Kidney (tissue), 14 donors: ENCODE results near the gene HSP90AB1. TPM values are rescaled to one million over a fixed set of nuclear protein-coding genes. Genes with fewer than 3 reads are reported as not detected.

Experiments used
- DNase-seq, 5 donors: peaks; one replicate each; pipeline ENCODE4 v3.0.0-alpha.2; 2013 to 2020
- FAIRE-seq: peaks from 2 replicates; lab custom pipeline; 2012; peaks lifted over from hg19 to GRCh38; lab: Jason Lieb, UNC
- H3K27ac ChIP-seq, 2 donors: one replicate each; pipeline ENCODE4 v1.7.0; 2013; ENCODE audit warnings: low read depth in 2 of 2, low read length in 2 of 2, inconsistent platforms in 1 of 2
- H3K27me3 ChIP-seq: one replicate; pipeline ENCODE4 v1.7.1; 2013; ENCODE audit warnings: low read length, inconsistent platforms; ENCODE audit not compliant: control insufficient read depth, insufficient read depth
- H3K36me3 ChIP-seq, 3 donors: one replicate each; pipeline versions ENCODE4 v1.7.0 to v1.7.1; 2013; ENCODE audit warnings: low read length in 3 of 3, control low read depth in 1 of 3, inconsistent platforms in 1 of 3; ENCODE audit not compliant: insufficient read depth in 3 of 3, control insufficient read depth in 2 of 3
- H3K4me1 ChIP-seq, 3 donors: one replicate each; pipeline versions ENCODE4 v1.7.0 to v1.7.1; 2013; ENCODE audit warnings: low read length in 3 of 3, inconsistent platforms in 1 of 3, low read depth in 1 of 3; ENCODE audit not compliant: control insufficient read depth in 2 of 3, insufficient read depth in 2 of 3
- H3K4me3 ChIP-seq, 3 donors: one replicate each; pipeline versions ENCODE4 v1.7.0 to v1.8.1; 2013; ENCODE audit warnings: low read length in 3 of 3, control low read depth in 1 of 3, inconsistent platforms in 1 of 3
- H3K9ac ChIP-seq, 3 donors: one replicate each; pipeline versions ENCODE4 v1.7.0 to v1.7.1; 2013; ENCODE audit warnings: low read length in 3 of 3, control low read depth in 1 of 3, inconsistent platforms in 1 of 3
- H3K9me3 ChIP-seq, 3 donors: one replicate each; pipeline versions ENCODE4 v1.7.0 to v1.7.1; 2013; ENCODE audit warnings: low read length in 3 of 3, control low read depth in 1 of 3, inconsistent platforms in 1 of 3; ENCODE audit not compliant: control insufficient read depth in 2 of 3, insufficient read depth in 1 of 3
- intact Hi-C: fragments of 100-400 bp; cut with DNase I; formaldehyde crosslinking; loops from one replicate; pipeline ENCODE4 v1.11.1; 2022
- polyA plus RNA-seq: library from polyadenylated mRNA; stranded (reverse); fragments of 350-450 nt; fragmentation: Illumina TruSeq; extraction: RNeasy Lipid Tissue Mini Kit (QIAGEN cat#74804); gene quantifications from one replicate; pipeline ENCODE4 v1.2.3, GENCODE V29; 2014; ENCODE audit warnings: low read depth, low replicate concordance; ENCODE audit not compliant: insufficient read depth
- total RNA-seq: library from RNA; stranded (reverse); fragmentation: NEBNext Ultra II Directional; extraction: Animal tissue kit (Norgen Biotek cat#: 25700); gene quantifications from one replicate; pipeline ENCODE4 v1.2.1, GENCODE V29; 2021
- TF ChIP-seq, protein P1 (sequence below): IDR thresholded peaks from 3 replicates; pipeline ENCODE4 v1.5.1; 2012; ENCODE audit warnings: mild to moderate bottlenecking, moderate library complexity, borderline replicate concordance; ENCODE audit not compliant: insufficient read depth; ENCODE audit errors: extremely low read depth
- donor health status: control.
- donor health status: control.
- donor health status: control.
- donor health status: control.
- donor health status: control.
- donor health status: DM: yes; HTN: yes; CAD: no.
- donor health status: Normal renal cell carcinoma (clear cell type).

HSP90AB1 gene
- total and polyA plus RNA-seq, 2 donors from 2014 or later: 499 to 551 TPM

DNA sequence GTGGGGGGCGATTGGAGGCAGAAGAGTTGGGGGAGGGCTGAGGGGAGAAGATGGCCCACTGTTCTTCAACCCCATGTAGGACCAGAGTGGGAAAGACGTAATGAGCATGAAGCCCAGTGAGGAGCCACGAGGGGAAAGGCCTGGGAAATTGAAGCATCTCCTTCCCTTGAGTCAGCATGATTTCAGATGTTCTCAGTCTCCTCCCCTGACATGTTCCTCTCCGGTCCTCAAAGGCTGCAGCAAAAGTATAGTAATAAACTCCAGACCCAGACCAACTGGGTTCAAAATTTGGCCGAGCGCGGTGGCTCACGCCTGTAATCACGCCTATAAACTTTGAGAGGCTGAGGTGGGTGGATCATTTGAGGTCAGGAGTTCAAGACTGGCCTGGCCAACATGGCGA lies 20.4 kb downstream of the HSP90AB1 start:
- H3K9ac ChIP-seq: no peak overlapping the region
- H3K27me3 ChIP-seq: peaks cover 12% of the 10 kb centered on the region
- H3K36me3 ChIP-seq: no peaks in the 10 kb centered on the region
- no peak overlapping the region for H3K4me3 ChIP-seq
- intact Hi-C loops: no loop called here
- H3K4me1 ChIP-seq: peaks cover 2 to 25% (median 22%) of the 10 kb centered on the region in 3 donors
- H3K9me3 ChIP-seq: no peaks in the 10 kb centered on the region
- DNase-seq (no peak), FAIRE-seq (no peak)
- H3K27ac ChIP-seq: no peak overlapping the region
- TF ChIP-seq, protein P1, sequence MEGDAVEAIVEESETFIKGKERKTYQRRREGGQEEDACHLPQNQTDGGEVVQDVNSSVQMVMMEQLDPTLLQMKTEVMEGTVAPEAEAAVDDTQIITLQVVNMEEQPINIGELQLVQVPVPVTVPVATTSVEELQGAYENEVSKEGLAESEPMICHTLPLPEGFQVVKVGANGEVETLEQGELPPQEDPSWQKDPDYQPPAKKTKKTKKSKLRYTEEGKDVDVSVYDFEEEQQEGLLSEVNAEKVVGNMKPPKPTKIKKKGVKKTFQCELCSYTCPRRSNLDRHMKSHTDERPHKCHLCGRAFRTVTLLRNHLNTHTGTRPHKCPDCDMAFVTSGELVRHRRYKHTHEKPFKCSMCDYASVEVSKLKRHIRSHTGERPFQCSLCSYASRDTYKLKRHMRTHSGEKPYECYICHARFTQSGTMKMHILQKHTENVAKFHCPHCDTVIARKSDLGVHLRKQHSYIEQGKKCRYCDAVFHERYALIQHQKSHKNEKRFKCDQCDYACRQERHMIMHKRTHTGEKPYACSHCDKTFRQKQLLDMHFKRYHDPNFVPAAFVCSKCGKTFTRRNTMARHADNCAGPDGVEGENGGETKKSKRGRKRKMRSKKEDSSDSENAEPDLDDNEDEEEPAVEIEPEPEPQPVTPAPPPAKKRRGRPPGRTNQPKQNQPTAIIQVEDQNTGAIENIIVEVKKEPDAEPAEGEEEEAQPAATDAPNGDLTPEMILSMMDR: no peak

DNA sequence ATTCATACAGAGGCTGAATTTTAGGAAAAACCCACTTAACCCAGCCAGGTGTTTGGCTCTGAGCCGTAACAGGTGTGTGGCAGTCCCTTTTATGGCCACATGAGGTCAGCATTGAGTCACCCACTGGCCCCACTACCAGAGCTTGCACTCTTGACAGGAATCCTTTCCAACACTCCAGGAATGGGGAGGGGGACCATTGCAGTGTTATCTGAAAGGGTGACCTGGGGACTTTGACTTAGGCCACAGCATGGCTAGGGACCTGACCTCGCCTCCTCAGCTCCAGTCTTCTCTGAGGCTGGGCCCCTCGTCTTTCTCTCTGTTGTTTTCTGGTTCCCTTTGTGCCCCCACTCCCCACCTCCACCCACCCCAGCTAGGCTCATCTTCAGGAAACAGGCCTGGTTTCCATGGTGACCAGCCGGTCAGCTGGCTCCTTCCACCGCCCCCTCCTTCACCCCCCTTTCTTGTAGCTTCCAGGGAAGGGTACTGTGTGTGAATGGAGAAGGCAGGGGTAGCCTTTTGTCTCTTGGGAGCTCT lies 21.3 kb downstream of the HSP90AB1 start:
- FAIRE-seq: no peak
- intact Hi-C loops: no loop called here

DNA sequence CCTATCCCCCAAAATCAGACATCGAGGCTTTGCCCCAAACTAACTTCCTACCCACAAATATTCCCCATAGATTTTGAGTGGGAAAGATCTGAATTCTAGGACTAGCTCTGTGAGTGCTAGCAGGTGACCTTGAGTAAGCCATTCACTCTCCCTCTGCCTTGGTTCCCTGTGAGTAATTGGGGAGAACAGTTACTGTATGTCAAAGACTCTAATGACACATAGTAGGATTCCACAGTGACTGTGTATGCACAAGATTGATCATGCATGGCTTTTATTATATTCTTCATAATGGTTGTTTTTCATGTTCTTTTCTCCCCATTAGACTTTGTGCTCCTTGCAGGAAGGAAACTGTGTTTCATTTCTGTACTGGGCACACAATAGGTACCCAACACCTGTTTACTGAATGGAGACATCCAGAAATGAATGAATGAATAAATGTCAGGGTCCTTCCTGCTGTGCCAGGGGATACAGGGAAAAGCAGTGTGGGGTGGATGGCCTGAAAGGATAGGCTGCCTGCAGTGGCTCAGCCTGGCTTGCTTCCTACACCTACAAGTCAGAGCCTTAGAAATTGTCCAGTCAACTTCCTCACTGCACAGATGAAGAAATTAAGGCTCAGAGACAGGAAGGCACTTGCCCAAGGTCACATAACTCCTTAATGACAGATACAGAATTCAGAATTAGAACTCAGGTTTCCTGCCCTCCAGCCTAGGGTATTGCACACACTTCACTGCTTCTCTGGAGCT lies 22.4 kb downstream of the HSP90AB1 start:
- Histone ChIP-seq H3K36me3 (no peaks in the 10 kb centered on the region), H3K9me3 (no peaks in the 10 kb centered on the region), H3K4me1 (peaks cover 0 to 8% (median 4%) of the 10 kb centered on the region in 3 donors), H3K9ac (no peak overlapping the region), H3K4me3 (no peak overlapping the region), H3K27me3 (peaks cover 12% of the 10 kb centered on the region), H3K27ac (no peak overlapping the region)
- TF ChIP-seq, protein P1: no peak
- intact Hi-C loops: no loop called here
- DNase-seq (no peak), FAIRE-seq (no peak)

More for the DNA sequence above, 21.3 kb downstream of the HSP90AB1 start:
- no peaks in the 10 kb centered on the region for H3K36me3 ChIP-seq
- TF ChIP-seq, protein P1: peak; percentile 93
- no peak overlapping the region for H3K4me3 ChIP-seq
- H3K9me3 ChIP-seq: no peaks in the 10 kb centered on the region
- H3K27ac ChIP-seq: no peak overlapping the region
- DNase-seq: peak in 4 of 5 donors; percentile 78 to 83 (median 79)
- peaks cover 12% of the 10 kb centered on the region for H3K27me3 ChIP-seq
- peaks cover 2 to 16% (median 16%) of the 10 kb centered on the region in 3 donors for H3K4me1 ChIP-seq
- no peak overlapping the region for H3K9ac ChIP-seq
